Activated naive CD4-positive, alpha-beta T cell treated with anti-CD3 and anti-CD28 coated beads, Interleukin-2, amount 50 U/mL, for 72 hours (primary cell): ENCODE data around the gene TNFRSF21. TPM values are rescaled to one million over a fixed set of nuclear protein-coding genes. Genes with fewer than 3 reads are reported as not detected.

Experiments used
- ATAC-seq, 2 donors: fragments of 150-1000 bp; cut with Tn5 transposase; 2 replicates each; pipeline ENCODE4 v1.10.0; 2021; ENCODE audit warnings: mild to moderate bottlenecking in 2 of 2, moderate library complexity in 2 of 2
- DNase-seq, 2 donors: peaks; one replicate each; pipeline ENCODE4 v3.0.0; 2021 to 2022; ENCODE audit warnings: low spot score in 2 of 2
- H3K27ac Mint-ChIP-seq, 2 donors: one replicate each; pipeline ENCODE4 v1.8.0; 2022; ENCODE audit warnings: mild to moderate bottlenecking in 2 of 2, mixed read lengths in 2 of 2
- H3K36me3 Mint-ChIP-seq, 2 donors: one replicate each; pipeline ENCODE4 v1.8.0; 2022; ENCODE audit warnings: mixed read lengths in 2 of 2
- H3K9me3 Mint-ChIP-seq, 2 donors: one replicate each; pipeline ENCODE4 v1.8.0; 2022; ENCODE audit warnings: mixed read lengths in 2 of 2
- total RNA-seq, 2 donors: library from RNA; stranded (reverse); gene quantifications; one replicate each; pipeline ENCODE4 v1.2.3, GENCODE V29; 2022

Gene TNFRSF21
- total RNA-seq, 2 donors from 2014 or later, result 1.8 to 2.0 TPM

DNA sequence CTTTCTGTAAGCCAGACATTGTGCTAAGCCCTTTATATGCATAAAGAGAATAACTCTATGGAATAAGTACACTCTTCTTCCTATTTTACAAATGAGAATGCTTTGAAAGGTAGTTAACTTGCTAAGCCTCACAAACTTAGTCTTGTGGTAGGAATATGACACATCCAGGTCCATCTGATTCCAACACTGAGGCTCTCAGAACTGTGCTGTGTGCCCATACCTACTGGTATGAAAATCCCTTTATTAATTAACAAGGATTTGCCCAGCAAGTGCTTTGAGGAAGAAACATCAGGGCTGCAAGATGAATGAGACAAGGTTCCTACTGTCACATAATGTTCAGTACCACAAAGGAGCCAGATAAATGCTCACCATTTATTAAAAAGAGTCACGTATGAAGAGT, 122.6 kb downstream of the TNFRSF21 start:
- ATAC-seq (no peak), DNase-seq (no peak)
- no peak overlapping the region for H3K27ac Mint-ChIP-seq
- peaks cover 0 to 5% of the 10 kb centered on the region in 2 donors for H3K36me3 Mint-ChIP-seq
- H3K9me3 Mint-ChIP-seq, result peaks cover 3 to 4% of the 10 kb centered on the region in 2 donors

DNA sequence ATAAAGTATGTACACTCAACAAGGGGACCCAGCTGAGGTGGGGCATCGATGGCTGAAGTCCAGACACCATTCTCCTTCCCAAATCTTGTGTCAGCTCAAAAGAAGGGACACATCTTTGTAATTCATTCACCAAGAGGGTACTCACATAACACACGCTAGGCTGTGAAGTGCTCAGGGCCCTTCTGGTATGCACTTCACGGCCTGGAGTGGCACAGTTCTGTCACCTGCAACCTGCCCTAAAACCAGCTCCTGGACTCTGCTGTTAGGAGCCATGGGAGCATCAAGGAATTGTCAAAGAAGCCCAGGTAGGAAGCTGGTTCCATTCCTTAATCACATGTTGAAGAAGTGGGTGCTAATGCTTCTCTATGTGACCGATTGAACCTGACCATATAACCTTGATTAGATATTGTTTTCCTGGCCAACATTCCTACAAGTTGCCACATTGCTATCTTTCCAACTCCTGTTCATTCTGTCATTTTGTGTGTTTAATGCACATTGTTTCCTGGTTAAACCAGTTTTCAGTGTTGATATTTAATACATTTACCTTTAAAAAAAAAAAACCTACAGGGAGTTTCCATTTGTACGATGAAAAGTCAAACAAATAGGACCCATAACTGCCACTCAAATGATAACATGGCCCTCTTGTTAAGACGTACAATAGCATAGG, 127.3 kb downstream of the TNFRSF21 start:
- no peaks in the 10 kb centered on the region for H3K9me3 Mint-ChIP-seq
- peaks cover 0 to 2% of the 10 kb centered on the region in 2 donors for H3K36me3 Mint-ChIP-seq
- no peak for ATAC-seq
- no peak overlapping the region for H3K27ac Mint-ChIP-seq
- no peak for DNase-seq

DNA sequence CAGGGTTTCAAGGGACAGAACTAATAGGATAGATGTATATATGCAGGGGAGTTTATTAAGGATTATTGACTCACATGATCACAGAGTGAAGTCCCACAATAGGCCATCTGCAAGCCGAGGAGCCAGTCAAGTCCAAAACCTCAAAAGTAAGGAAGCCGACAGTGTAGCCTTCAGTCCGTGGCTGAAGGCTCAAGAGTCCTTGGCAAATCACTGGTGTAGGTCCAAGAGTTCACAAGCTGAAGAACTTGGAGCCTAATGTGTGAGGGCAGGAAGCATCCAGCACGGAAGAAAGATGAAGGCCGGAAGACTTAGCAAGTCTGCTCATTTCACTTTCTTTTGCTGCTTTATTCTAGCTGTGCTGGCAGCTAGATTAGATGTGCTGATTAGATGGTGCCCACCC, 128.0 kb downstream of the TNFRSF21 start:
- Mint-ChIP-seq H3K9me3 (no peaks in the 10 kb centered on the region), H3K36me3 (no peaks in the 10 kb centered on the region), H3K27ac (no peak overlapping the region)
- ATAC-seq (no peak), DNase-seq (no peak)

Other genes starting within 250 kb of the TNFRSF21 start
- gene CD2AP, start 167.9 kb upstream of the TNFRSF21 start, total RNA-seq, result 10 to 100 TPM; 17.9 to 32.6 TPM